ENCODE results near the gene MYO3B. TPM values are rescaled to one million over a fixed set of nuclear protein-coding genes. Genes with fewer than 3 reads are reported as not detected.

Gene MYO3B
- total and polyA plus RNA-seq, 7 donors: 0.34 TPM; not detected in 6

- intact Hi-C loops (cut with DNase I): no loop called here
- H3K4me3 ChIP-seq: no peak overlapping the region
- TF ChIP-seq EP300 (IDR thresholded peaks at IDR 0.05): no peak
- no peaks in the 10 kb centered on the region for H3K36me3 ChIP-seq
- H3K27ac ChIP-seq: no peak overlapping the region
- 72 to 79% methylated on average over 2 of the region's 2 CpGs for WGBS, 2 donors
- H3K27me3 ChIP-seq: no peaks in the 10 kb centered on the region
- peaks cover 0 to 12% (median 6%) of the 10 kb centered on the region in 4 donors for H3K4me1 ChIP-seq
- H3K9me3 ChIP-seq: no peaks in the 10 kb centered on the region
- no peak for DNase-seq
Measured at GRCh38 chr2:170587117-170587516, 409.2 kb downstream of the MYO3B start.

GRCh38 chr2:170587922-170588321 is 410.0 kb downstream of the MYO3B start:
- Histone ChIP-seq H3K9me3 (no peaks in the 10 kb centered on the region), H3K27ac (no peak overlapping the region), H3K4me1 (peaks cover 0 to 12% (median 6%) of the 10 kb centered on the region in 4 donors), H3K4me3 (no peak overlapping the region), H3K36me3 (no peaks in the 10 kb centered on the region), H3K27me3 (no peaks in the 10 kb centered on the region)
- no peak for TF ChIP-seq POLR2AphosphoS5 (IDR thresholded peaks at IDR 0.05)
- TF ChIP-seq CTCF (IDR thresholded peaks at IDR 0.05): no peak
- TF ChIP-seq POLR2A (IDR thresholded peaks at IDR 0.05): no peak
- no peak for TF ChIP-seq EP300 (IDR thresholded peaks at IDR 0.05)
- 79 to 84% methylated on average over 2 of the region's 2 CpGs for WGBS, 2 donors
- DNase-seq: no peak
- intact Hi-C loops (cut with DNase I): no loop called here

- no peaks in the 10 kb centered on the region for H3K9me3 ChIP-seq
- WGBS, 2 donors: 83% methylated on average over 2 of the region's 2 CpGs
- intact Hi-C loops (cut with DNase I): no loop called here
Measured at GRCh38 chr2:170588729-170589128, 410.8 kb downstream of the MYO3B start.

GRCh38 chr2:170596576-170596975 is 418.6 kb downstream of the MYO3B start:
- DNase-seq: no peak
- Histone ChIP-seq H3K9me3 (no peaks in the 10 kb centered on the region), H3K4me3 (no peak overlapping the region), H3K27ac (peak overlapping the region in 1 of 4 donors; percentile 61), H3K27me3 (no peaks in the 10 kb centered on the region), H3K36me3 (no peaks in the 10 kb centered on the region), H3K4me1 (peaks cover 0 to 24% (median 6%) of the 10 kb centered on the region in 4 donors)
- TF ChIP-seq POLR2A (IDR thresholded peaks at IDR 0.05): no peak
- TF ChIP-seq EP300 (IDR thresholded peaks at IDR 0.05): no peak
- TF ChIP-seq POLR2AphosphoS5 (IDR thresholded peaks at IDR 0.05): no peak
- TF ChIP-seq CTCF (IDR thresholded peaks at IDR 0.05): no peak
- intact Hi-C loops (cut with DNase I): loop anchor here (5.0 to 10.0 kb wide), 2 partner anchors 92 to 116 kb away; no protein-coding TSS in a partner anchor
- WGBS, 2 donors: 93 to 97% methylated on average over 3 of the region's 3 CpGs

More at GRCh38 chr2:170588729-170589128, 410.8 kb downstream of the MYO3B start:
- no peaks in the 10 kb centered on the region for H3K27me3 ChIP-seq
- no peak for TF ChIP-seq POLR2A (IDR thresholded peaks at IDR 0.05)
- TF ChIP-seq CTCF (IDR thresholded peaks at IDR 0.05): no peak
- TF ChIP-seq POLR2AphosphoS5 (IDR thresholded peaks at IDR 0.05): no peak
- no peak for TF ChIP-seq EP300 (IDR thresholded peaks at IDR 0.05)
- no peaks in the 10 kb centered on the region for H3K36me3 ChIP-seq
- H3K4me3 ChIP-seq: no peak overlapping the region
- H3K27ac ChIP-seq: no peak overlapping the region
- DNase-seq: no peak
- peaks cover 0 to 12% (median 6%) of the 10 kb centered on the region in 4 donors for H3K4me1 ChIP-seq

GRCh38 chr2:170598067-170598395 is 420.1 kb downstream of the MYO3B start:
- Histone ChIP-seq H3K36me3 (no peaks in the 10 kb centered on the region), H3K27ac (peak overlapping the region; percentile 22 to 61 (median 38)), H3K4me1 (peaks cover 0 to 24% (median 6%) of the 10 kb centered on the region in 4 donors), H3K4me3 (no peak overlapping the region), H3K27me3 (no peaks in the 10 kb centered on the region), H3K9me3 (no peaks in the 10 kb centered on the region)
- whole genome bisulfite sequencing, 2 donors: 68 to 75% methylated on average over 4 of the region's 4 CpGs
- peak; percentile 81 for DNase-seq
- no peak for TF ChIP-seq POLR2A (IDR thresholded peaks at IDR 0.05)
- TF ChIP-seq POLR2AphosphoS5 (IDR thresholded peaks at IDR 0.05): peak in 3 of 4 donors; percentile 71 to 91 (median 81)
- no peak for TF ChIP-seq CTCF (IDR thresholded peaks at IDR 0.05)
- TF ChIP-seq EP300 (IDR thresholded peaks at IDR 0.05): no peak
- intact Hi-C loops (cut with DNase I): loop anchor here (5.0 to 10.0 kb wide), 2 partner anchors 93 to 114 kb away; no protein-coding TSS in a partner anchor

Measured in sigmoid colon (tissue), 7 donors.